Umbilical cord (tissue), 2 donors: ENCODE data around the gene CASKIN1. TPM values are rescaled to one million over a fixed set of nuclear protein-coding genes. Genes with fewer than 3 reads are reported as not detected.
"Not testable (repeated sequence)": the region's sequence is repeated elsewhere in the genome, so short reads cannot be mapped to it uniquely, and the experiment has no call there.

ENCODE experiments used
- DNase-seq: peaks from one replicate; pipeline ENCODE4 v3.0.0-alpha.2; 2015; ENCODE audit warnings: low spot score
- total RNA-seq: library from RNA; depleted of rRNA; stranded (reverse); fragments of >200 nt; gene quantifications from one replicate; pipeline ENCODE4 v1.2.3, GENCODE V29; 2014; ENCODE audit warnings: low replicate concordance; ENCODE audit not compliant: insufficient read depth

CASKIN1 gene, protein sequence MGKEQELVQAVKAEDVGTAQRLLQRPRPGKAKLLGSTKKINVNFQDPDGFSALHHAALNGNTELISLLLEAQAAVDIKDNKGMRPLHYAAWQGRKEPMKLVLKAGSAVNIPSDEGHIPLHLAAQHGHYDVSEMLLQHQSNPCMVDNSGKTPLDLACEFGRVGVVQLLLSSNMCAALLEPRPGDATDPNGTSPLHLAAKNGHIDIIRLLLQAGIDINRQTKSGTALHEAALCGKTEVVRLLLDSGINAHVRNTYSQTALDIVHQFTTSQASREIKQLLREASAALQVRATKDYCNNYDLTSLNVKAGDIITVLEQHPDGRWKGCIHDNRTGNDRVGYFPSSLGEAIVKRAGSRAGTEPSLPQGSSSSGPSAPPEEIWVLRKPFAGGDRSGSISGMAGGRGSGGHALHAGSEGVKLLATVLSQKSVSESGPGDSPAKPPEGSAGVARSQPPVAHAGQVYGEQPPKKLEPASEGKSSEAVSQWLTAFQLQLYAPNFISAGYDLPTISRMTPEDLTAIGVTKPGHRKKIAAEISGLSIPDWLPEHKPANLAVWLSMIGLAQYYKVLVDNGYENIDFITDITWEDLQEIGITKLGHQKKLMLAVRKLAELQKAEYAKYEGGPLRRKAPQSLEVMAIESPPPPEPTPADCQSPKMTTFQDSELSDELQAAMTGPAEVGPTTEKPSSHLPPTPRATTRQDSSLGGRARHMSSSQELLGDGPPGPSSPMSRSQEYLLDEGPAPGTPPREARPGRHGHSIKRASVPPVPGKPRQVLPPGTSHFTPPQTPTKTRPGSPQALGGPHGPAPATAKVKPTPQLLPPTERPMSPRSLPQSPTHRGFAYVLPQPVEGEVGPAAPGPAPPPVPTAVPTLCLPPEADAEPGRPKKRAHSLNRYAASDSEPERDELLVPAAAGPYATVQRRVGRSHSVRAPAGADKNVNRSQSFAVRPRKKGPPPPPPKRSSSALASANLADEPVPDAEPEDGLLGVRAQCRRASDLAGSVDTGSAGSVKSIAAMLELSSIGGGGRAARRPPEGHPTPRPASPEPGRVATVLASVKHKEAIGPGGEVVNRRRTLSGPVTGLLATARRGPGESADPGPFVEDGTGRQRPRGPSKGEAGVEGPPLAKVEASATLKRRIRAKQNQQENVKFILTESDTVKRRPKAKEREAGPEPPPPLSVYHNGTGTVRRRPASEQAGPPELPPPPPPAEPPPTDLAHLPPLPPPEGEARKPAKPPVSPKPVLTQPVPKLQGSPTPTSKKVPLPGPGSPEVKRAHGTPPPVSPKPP (N-terminal part only)
- not detected for total RNA-seq

DNA sequence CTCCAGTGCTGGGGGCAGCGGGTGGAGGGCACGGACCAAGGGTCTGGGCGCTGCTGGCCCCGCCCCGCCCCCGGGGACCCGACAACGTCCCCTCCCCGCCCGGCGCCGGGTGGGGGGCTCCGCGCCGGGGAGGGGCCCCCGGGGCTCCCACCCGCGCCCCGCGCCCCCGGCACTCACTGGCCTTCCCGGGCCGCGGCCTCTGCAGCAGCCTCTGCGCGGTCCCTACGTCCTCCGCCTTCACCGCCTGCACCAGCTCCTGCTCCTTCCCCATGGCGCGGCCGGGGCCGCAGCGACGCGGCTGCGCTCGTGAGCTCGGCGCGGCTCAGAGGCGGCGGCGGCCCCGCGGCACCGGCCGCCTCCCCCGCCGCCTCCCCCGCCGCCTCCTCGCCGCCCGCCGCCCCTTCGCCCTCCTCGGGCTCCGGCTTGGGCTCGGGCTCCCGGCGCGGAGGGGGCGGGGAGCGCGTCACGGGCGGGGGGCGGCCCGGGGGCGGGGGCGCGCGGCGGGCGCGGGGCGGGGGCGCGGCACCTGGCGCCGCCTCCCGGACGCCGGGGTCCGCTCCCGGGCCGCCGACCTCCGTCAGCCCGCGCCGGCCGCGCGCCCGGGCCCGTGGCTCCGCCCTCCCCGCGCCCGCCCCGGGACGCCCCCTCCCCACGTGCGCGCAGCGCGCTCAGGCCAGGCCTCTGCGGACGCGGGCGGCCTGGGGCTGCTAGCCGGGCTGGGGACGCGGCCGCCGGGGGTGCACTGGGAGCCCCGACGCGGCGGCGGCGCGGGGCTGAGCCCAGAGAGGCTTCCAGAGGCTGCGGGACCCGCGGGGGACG lies at the start of gene CASKIN1:
CASKIN1 (minus strand) TSS at position 444 of the 819 bp plus-strand sequence; CDS start at position 271, 173 bp downstream.
- DNase-seq = no peak

DNA sequence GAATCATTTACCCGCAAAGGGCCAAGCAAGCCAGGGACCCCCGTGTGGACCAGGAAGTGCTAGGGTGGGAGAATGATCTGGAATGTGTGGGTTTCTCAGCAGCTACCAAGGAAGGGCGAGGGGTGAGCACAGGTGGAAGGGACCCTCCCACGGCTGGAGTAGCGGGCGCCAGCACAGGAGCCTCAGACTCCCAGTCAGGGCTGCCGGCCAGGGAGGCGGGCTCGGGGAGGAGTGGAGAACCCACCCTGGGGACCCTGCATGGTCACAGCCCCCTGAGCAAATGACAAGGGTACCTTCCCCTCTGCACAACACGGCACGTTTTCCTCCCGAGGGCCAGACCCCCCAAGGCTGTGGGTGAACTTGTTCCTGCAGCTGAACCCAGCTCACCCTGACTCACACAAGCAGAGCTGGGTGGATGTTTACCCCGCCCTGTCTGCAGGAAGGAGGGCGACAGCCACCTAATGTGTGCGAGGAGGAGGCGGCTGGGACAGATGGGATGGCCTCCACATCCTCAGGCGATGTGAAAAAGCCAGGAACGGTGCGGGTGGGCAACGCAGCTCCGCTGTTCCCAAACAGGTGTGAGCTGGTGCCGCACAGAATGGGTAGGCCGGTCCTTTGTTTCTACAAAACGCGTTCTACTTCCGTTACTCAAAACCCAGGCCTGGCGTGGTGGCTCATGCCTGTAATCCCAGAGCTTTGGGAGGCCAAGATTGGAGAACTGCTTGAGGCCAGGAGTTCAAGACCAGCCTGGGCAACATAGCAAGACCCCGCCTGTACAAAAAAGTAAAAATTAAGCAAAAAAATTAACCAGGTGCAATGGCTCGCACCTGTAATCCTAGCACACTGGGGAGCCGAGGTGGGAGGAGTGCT lies 48.8 kb upstream of the CASKIN1 start:
- no peak for DNase-seq

DNA sequence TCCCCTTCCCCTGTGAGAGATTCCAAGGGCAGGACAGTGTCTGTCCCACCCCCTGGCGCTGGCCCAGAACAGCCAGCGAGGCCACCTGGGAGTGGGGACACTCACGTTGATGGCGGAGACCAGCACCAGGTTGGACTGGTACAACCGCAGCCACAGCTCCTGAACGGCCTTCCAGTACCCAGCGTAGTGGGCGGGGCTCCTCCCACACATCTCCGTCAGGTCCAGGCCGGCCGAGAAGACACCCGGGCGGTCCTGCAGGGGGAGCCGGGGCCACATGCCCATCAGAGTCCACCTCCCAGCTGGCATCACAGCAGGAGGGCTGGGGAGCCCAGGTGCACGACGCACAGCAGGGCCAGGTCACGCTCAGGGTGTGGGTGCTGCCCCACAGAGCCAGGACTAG lies 47.9 kb upstream of the CASKIN1 start:
- no peak for DNase-seq

DNA sequence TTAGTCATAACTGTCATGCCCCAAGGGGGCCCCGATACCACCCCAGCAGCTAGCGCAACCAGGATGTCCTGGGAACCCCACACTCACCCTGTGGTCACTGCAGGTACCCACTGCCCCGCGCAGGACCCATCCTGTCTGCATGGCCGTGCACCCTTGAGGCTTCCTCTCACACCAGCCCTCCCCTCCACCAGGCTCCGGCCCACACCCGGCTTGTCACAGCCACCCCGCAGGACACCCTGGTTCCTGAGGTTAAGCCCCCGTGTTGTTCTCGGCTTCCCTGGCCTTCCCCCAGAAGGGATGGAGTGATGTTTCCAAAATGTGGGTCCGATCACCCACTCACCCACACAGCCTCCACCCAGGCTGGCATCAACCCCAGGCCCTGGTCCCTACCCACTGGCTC lies 47.4 kb upstream of the CASKIN1 start:
- DNase-seq = no peak

DNA sequence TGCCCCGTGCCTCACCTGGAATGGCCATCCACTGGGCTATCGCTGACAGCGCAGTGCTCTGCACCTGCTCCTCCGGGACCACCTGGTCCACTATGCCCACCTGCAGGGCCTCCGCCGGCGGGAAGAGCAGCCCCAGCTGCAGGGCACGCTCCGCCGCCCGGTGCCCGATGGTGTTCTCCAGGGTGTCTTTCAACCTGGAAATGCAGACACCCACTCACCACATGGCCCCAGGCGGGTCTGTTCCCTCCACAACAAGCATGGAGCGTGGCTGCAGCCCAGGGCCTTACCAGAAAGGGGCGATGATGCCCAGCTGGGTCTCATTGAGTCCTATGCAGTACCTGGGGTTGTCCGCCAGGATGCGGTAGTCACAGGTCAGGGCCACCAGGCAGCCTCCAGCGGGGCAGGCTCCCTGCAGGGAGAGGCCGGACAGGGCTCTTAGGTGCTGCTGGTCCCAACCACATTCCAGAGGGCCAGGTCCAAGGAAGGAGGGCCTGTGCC lies 46.7 kb upstream of the CASKIN1 start:
- DNase-seq = no peak

DNA sequence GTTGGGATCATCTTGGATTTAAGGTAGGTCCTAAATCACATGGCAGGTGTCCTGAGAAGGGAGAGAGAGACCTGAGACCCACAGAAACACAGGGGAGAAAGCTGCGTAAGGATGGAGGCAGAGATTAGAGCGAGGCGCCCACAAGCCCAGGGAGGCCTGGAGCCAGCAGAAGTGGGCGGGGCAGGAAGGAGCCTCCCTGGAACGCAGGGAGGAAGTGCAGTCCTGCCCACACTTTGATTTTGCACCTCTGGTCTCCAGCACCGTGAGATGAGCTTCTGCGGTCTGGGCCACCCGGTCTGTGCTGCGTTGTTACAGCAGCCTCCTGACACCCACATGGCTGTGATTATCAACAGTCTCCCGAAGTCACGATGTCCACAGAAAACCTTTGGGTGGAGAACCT lies 46.2 kb upstream of the CASKIN1 start:
- no peak for DNase-seq

DNA sequence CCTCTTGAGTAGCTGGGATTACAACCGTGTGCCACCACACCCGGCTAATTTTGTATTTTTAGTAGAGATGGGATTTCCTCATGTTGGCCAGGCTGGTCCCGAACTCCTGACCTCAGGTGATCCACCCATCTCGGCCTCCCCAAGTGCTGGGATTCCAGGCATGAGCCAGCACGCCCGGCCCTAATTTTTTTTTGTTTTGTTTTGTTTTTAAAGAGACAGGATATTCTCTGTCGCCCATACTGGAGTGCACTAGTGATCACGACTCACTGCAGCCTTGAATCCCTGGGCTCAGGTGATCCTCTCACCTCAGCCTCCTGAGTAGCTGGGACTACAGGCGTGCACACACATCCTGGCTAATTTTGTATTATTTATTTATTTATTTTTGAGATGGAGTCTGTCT lies 43.9 kb upstream of the CASKIN1 start:
- not testable (repeated sequence) for DNase-seq

DNA sequence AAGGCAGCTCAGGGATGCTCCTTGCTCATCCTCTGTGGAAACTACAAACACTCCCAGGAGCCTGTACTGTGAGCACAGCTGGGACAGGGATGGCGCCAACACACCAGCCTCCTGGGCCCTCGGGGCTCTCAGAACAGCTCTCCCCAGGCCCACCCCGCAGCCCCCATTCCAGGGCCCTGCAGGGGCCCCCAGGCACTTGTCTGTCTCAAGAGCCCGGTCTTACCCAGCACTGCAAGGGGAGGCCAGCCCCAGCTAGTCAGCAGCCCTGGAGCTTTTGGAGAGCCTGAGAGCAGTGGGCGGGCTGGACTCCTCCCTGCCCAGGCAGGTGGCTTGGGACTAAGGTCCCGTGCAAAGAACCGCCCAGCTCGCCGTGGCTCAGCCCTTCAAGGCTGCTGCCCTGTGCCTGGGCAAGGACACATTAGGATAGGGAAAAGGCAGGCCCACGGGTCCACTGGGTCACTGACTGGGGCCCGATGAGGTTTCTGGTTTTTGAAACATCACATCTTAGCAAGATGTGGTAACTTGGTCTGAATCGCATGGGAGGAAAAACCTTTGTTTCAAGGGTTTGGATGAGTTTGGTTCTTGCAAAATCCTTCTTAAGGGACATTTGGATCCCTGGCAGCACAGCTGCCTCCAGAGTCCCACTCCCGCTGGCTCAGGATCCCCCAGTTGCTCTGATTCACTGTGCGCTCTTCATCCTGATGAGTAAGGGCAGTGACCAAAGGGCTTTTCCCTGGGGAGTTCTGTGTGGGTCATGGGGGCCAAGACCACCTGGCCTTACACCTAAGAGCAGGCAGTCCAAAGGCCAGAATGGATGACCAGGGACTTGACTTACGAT lies 42.7 kb upstream of the CASKIN1 start:
- DNase-seq = no peak

DNA sequence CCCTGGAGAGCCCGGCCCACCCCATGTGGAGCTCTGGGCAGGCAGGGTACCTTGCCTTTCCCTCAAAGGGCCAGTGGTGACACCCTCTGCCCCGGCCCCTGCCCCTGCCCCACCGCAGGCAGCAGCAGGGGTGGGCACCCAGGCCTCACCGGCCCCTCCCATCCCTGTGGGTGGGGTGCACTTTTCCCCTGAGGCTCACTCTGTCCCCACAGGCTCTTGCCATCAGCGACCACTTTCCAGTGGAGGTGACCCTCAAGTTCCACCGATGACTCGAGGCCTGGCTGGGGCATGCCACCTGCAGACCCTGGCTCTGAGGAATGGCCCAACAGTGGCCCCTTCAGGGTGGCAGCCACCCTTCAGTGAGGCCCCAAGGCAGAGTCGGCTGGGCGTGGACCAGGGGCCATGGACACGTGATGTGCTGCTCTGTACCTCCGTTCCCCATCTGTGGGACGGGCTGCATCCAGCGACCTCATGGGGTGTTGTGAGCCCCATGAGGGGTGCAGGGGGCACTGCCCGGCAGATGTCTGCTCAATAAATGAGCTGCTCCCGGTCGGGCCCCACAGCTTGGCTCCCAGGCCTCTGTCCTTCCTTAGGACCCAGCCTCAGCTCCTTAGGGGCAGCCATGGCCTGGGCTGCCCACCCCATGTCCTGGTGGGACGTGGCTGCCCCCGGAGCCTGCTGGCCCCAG lies 41.9 kb upstream of the CASKIN1 start:
- no peak for DNase-seq

DNA sequence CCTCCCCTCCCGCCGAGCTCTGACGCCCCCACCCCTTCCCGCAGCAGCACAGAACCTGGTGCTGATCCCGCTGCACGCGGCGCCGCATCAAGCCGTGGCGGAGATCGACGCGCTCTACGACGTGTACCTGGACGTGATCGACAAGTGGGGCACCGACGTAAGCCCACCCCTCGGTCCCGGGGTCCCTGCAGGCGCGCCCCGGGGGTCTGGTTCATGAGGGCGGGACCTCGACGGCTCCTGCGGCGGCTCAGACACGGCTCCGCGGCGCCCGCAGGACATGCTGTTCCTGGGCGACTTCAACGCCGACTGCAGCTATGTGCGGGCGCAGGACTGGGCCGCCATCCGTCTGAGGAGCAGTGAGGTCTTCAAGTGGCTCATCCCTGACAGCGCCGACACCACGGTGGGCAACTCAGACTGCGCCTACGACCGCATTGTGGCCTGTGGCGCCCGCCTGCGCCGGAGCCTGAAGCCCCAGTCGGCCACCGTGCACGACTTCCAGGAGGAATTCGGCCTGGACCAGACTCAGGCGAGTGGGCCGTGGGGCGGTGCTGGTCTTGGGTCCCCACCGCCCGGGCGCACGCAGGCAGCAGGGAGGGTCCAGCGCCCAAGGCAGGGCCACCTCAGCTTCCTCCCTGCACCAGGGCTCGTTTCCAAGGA lies 41.2 kb upstream of the CASKIN1 start:
- no peak for DNase-seq

DNA sequence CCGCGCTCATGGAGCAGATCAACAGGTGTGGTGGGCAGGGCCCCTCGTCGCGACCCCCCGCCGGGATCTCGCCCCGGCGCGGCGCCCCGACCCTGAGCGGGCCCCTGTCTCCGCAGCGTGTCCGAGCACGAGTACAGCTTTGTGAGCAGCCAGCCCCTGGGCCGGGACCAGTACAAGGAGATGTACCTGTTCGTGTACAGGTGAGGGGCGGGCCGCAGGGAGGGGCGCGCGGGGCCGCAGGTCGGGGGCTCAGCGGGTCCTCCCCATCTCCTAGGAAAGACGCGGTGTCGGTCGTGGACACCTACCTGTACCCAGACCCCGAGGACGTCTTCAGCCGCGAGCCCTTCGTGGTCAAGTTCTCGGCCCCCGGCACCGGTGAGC lies 40.7 kb upstream of the CASKIN1 start:
- DNase-seq = no peak

DNA sequence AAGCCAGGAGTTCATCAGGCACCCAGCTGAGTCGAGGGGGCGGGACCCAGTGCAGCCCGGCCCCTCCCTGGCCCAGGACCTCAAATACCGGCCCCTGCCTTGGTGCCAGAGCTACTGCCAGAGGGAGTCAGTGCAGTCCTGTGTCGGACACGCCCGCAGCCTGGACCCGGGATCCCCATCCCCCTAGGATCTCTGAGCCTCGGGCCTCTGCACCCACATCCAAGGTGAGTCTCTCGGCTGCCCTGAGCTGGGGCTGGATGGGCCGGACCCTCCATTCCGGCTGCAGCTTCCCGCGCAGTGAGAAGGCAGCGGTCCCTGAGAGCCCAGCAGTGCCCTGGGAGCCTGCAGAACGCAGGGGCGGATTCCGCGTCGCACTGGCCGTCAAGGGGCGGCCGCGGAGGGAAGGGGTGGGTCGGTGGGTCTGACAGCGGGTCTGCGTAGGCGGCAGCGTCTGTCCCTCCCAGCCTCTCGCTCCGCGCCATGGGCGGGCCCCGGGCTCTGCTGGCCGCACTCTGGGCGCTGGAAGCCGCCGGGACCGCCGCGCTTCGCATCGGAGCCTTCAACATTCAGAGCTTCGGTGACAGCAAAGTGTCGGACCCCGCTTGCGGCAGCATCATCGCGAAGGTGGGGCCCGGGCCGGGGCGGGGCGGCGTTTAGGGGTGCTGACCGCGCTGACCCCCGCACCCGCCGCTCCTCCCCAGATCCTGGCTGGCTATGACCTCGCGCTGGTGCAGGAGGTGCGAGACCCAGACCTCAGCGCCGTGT lies 40.1 kb upstream of the CASKIN1 start, which contains the start of gene DNASE1L2:
DNASE1L2 (plus strand) TSS at position 108 of the 765 bp plus-strand sequence; CDS start at position 481, 373 bp downstream.
- DNase-seq = no peak

DNA sequence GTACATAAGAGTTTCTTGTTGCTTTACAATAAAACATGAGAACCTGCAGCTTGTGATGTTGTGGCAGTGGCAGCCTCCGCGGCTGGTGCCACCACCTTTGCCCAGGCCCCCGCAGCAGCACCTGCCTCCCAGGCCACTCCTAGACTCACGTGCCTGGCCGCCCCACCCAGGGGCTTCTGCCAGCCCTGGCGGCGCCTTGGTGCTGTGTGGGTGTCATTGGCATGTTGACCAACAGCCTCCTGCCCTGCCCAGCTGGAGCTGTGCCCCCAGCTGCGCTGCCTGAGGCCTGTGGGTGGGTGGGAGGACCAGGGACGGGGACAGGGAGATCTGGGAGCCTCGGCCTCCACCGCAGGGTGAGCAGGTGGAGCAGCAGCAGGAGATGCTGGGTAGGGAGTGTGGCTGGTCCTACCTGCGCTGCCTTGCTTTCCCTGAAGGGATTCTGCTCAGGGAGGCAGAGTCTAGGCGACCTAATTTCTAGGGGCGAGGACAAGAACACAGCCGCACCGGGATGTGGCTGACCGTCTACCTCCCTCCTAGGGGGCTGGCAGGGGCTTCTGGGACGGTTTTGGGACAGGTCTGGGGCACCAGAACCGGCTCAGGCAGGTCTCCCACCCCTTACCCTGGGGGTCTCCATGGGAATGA lies 39.4 kb upstream of the CASKIN1 start:
- DNase-seq = no peak

DNA sequence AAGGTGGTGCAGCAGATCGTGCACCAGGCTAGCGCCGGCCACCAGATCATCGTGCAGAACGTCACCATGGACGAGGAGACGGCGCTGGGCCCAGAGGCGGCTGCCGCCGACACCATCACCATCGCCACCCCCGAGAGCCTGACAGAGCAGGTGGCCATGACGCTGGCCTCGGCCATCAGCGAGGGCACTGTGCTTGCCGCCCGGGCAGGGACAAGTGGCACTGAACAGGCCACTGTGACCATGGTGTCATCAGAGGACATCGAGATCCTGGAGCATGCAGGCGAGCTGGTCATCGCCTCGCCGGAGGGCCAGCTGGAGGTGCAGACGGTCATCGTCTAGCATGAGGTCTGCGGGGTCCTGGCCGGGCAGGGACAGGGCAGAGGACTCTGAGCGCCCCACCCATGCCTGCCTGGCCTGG lies 38.8 kb upstream of the CASKIN1 start:
- DNase-seq = no peak

DNA sequence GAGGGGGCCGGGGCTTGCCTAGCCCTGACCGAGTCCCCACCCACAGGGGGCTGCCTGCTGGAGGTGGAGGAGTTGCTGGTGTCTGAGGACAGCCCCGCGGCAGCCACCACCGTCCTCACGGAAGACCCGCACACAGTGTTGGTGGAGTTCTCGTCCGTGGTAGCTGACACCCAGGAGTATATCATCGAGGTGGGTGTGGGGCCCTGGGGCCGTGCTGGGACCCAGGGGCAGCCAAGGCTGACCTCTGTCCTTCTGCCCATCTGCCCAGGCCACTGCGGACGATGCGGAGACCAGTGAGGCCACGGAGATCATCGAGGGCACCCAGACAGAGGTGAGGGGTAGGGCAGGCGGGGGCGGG lies 38.4 kb upstream of the CASKIN1 start:
- DNase-seq = no peak
